ENCODE data around the gene EBPL.
"Not testable (repeated sequence)": the region's sequence is repeated elsewhere in the genome, so short reads cannot be mapped to it uniquely, and the experiment has no call there.

The EBPL gene

DNA sequence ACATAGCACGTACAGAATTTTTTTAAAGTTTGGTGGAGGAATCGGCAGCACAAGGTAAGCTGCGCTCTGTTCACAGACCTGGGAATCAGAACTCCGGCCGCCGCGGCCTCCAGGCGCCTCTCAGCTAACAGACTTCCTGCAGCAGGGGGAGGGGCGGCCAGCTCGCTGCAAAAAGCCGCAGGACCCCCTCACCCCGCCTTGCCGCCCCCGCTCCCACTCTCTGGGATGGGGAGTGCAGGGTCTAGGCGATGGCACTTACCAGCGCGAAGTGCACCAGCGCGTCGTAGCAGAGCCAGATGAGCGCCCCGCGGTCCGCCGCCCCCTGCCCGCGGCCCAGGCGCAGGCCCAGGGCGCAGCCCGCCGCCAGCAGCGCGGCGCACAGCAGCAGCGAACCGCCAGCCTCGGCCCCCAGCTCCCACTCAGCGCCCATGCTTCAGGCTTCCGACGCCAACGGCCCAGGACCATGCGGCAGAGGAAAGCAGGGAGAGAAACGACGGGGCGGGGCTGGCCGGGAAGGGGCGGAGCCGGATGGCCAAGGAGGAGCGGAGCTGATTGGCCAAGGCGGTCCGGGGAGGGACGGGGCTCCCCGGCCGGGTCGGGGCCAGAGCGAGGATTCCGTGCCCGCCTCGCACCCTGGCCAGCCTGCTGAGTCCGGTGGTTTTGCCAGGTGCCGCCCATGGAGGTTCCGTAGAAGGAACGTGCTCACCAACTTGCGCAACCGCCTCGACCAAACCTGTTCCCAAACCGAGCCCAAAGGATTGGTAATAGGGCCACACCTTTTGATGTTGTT is at the start of gene EBPL:
Gene EBPL (minus strand): TSS at position 492 of the 790 bp plus-strand sequence. CDS start 62 bp downstream, at position 430.
- Mint-ChIP-seq H3K9me3 (no peaks in the 10 kb centered on the region), H3K27me3 (ENCODE audit: low read depth) (no peaks in the 10 kb centered on the region), H3K36me3 (ENCODE audit: low read depth) (peaks cover 14% of the 10 kb centered on the region), H3K27ac (peak within 1 kb of the TSS; percentile 72), H3K4me1 (ENCODE audit: low read depth) (peaks cover 18% of the 10 kb centered on the region), H3K4me3 (peak within 1 kb of the TSS; percentile 87)

DNA sequence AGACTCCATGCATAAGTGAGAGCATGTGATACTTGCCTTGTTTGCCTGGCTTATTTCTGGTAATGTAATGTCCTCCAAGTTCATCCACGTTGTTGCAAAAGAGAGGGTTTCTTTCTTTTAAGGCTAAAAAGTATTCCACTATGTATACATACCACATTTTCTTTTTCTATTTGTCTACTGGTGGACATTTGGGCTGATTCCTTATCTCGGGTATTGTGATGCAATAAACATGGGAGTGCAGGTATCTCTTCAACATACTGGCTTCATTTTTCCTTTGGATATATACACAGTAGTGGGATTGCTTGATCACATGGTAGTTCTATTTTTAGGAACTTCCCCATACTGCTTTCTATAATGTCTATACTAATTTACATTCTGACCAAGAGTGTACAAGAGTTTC is 49.6 kb upstream of the EBPL start:
- H3K4me3 Mint-ChIP-seq, result no peak overlapping the region
- no peaks in the 10 kb centered on the region for H3K27me3 Mint-ChIP-seq (ENCODE audit: low read depth)
- no peak overlapping the region for H3K27ac Mint-ChIP-seq
- no peaks in the 10 kb centered on the region for H3K4me1 Mint-ChIP-seq (ENCODE audit: low read depth)
- peaks cover 13% of the 10 kb centered on the region for H3K36me3 Mint-ChIP-seq (ENCODE audit: low read depth)
- H3K9me3 Mint-ChIP-seq, result no peaks in the 10 kb centered on the region

DNA sequence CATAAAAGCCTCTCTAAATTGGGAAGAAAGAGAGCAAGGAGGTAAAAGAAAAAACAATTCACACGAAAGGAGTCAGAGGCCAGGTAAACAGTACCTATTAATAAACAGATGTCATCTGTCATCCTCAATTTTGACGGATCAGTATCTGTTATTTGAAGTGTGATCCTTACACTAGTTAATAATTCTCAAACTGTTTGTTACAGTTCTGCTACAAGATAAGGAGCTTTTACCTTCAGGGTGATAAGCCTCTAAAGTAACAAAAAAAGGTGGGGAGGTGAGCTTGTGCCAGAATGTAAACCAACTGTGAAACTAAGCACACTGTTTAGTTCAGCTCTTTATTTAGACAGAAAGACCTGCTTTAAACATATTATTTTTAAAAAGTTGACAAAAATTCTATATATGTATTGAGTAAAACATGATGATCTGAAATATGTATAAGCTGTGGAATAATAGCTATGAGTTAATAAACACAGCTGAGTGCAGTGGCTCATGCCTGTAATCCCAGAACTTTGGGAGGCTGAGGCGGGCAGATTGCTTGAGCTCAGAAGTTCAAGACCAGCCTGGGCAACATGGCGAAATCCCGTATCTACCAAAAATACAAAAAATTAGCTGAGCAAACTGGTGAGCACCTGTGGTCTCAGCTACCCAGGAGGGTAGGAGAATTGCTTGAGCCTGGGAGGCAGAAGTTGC is 48.4 kb upstream of the EBPL start:
- H3K27ac Mint-ChIP-seq, result no peak overlapping the region
- H3K36me3 Mint-ChIP-seq (ENCODE audit: low read depth), result peaks cover 6% of the 10 kb centered on the region
- no peaks in the 10 kb centered on the region for H3K9me3 Mint-ChIP-seq
- H3K27me3 Mint-ChIP-seq (ENCODE audit: low read depth), result no peaks in the 10 kb centered on the region
- H3K4me1 Mint-ChIP-seq (ENCODE audit: low read depth), result no peaks in the 10 kb centered on the region
- H3K4me3 Mint-ChIP-seq, result no peak overlapping the region

DNA sequence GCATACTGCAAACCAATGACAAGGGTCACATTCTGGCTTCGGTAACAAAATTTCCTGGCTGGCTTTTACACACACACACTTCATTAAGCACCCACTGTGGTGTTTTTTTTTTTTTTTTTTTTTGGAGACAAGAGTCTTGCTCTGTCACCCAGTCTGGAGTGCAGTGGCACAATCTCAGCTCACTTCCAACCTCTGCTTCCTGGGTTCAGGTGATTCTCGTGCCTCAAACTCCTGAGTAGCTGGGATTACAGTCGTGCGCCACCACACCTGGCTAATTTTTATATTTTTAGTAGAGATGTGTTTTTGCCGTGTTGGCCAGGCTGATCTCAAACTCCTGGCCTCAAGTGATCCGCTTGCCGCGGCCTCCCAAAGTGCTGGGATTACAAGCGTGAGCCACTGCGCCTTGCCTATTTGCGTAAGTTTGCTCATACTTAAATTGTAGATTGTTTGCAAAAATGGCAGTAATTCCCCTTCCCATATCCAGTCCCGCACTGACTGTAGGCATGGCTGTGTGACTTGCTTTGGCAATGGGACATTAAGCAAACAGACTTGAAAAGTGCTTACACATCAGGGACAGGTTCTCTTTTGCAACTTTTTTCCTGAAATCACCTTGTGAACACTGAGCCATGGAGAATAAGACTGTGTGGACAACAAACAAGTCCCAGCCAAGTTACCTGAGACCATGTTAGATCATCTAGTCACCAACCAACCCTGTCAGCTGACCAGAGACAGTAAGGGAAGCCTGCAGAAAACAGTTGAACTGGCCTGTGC is 42.1 kb upstream of the EBPL start:
- no peaks in the 10 kb centered on the region for H3K4me1 Mint-ChIP-seq (ENCODE audit: low read depth)
- H3K4me3 Mint-ChIP-seq, result no peak overlapping the region
- H3K27ac Mint-ChIP-seq, result no peak overlapping the region
- no peaks in the 10 kb centered on the region for H3K27me3 Mint-ChIP-seq (ENCODE audit: low read depth)
- no peaks in the 10 kb centered on the region for H3K9me3 Mint-ChIP-seq
- peaks cover 8% of the 10 kb centered on the region for H3K36me3 Mint-ChIP-seq (ENCODE audit: low read depth)

DNA sequence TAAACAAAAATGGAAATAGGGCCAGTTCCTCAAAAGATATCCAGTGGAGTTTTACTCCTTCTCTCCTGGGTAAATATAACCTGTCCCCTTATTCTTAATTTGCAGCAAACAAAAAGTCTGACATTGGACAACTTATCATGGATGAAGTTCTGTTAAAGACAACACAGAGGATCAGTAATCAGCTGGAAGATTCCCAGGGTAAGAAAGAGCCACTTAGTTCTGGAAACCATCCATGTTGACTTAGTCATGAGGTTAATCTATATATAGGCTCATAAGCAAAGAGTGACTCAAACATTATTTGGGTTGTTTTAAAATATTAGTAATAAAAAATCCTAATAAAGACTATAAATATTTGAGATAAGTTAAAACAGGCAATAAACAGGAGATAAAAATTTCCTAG is 40.5 kb upstream of the EBPL start:
- Mint-ChIP-seq H3K27ac (no peak overlapping the region), H3K36me3 (ENCODE audit: low read depth) (peaks cover 16% of the 10 kb centered on the region), H3K9me3 (no peaks in the 10 kb centered on the region), H3K27me3 (ENCODE audit: low read depth) (no peaks in the 10 kb centered on the region), H3K4me3 (no peak overlapping the region), H3K4me1 (ENCODE audit: low read depth) (no peaks in the 10 kb centered on the region)

DNA sequence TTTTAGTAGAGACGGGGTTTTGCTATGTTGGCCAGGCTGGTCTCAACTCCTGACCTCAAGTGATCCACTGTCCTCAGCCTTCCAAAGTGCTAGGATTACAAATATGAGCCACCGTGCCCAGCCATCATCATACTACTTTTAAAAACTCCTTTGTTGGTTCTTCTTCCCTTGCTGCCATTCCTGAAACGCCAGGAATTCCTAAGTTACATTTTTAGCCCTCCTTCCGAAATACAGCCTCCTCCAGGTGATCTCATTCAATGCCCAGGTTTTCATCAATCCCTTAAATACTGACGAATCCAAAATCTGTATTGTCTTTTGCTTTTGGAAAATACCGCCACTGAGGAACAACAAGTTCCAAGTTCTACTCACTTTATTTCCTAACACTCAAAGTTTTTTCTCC is 25.3 kb upstream of the EBPL start:
- Mint-ChIP-seq H3K4me3 (no peak overlapping the region), H3K9me3 (peaks cover 19% of the 10 kb centered on the region), H3K4me1 (ENCODE audit: low read depth) (no peaks in the 10 kb centered on the region), H3K36me3 (ENCODE audit: low read depth) (peaks cover 39% of the 10 kb centered on the region), H3K27ac (no peak overlapping the region), H3K27me3 (ENCODE audit: low read depth) (no peaks in the 10 kb centered on the region)

DNA sequence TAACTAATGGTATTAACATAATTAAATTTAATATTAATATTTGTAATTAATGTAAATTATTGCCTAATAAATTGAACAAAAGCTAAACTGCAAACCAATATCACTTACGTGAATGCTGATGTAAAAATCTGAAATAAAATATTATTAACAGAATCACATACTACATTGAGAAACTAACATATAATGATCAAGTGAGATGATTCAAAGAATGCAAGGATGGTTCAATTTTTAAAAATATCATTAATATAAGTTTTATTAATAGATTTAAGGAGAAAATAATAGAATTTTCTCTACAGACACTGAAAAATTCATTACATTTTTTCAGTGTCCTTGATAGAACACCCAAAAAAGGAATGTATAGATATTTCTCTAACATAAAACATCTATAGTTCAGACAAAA is 23.5 kb upstream of the EBPL start:
- Mint-ChIP-seq H3K9me3 (peaks cover 19% of the 10 kb centered on the region), H3K4me1 (ENCODE audit: low read depth) (peaks cover 4% of the 10 kb centered on the region), H3K27ac (no peak overlapping the region), H3K4me3 (no peak overlapping the region), H3K36me3 (ENCODE audit: low read depth) (peaks cover 47% of the 10 kb centered on the region), H3K27me3 (ENCODE audit: low read depth) (no peaks in the 10 kb centered on the region)

DNA sequence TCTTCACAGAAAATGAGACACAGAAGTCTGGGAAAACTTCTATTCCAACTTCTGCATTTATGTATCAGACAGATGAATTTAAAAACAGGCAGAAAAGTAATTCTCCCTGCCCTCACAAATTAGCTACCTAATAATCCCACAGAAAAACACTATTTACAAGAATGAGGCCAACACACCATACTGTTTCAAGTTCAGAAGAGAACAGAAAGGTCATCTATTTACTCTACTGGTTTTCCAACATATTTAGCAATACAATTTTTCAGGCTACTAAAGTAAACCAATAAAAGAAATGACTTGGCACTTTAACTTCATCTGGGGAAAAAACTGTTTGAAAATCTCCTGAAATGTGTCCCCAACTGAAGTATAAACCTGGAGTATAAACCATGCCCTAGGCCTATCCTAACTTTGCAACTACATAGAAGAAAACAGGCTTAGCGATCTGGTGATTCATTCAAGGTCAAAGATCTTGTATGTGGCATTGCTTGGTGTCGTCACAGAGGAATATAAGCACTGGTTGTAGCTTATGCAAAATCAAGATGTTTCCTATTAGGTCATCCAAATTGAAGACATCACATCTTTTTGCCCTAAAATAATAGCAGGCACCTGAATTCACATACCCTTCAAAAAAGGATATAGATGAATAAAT is 20.1 kb upstream of the EBPL start:
- H3K4me3 Mint-ChIP-seq, result no peak overlapping the region
- H3K36me3 Mint-ChIP-seq (ENCODE audit: low read depth), result peaks cover 42% of the 10 kb centered on the region
- H3K9me3 Mint-ChIP-seq, result peaks cover 15% of the 10 kb centered on the region
- peaks cover 4% of the 10 kb centered on the region for H3K4me1 Mint-ChIP-seq (ENCODE audit: low read depth)
- no peaks in the 10 kb centered on the region for H3K27me3 Mint-ChIP-seq (ENCODE audit: low read depth)
- H3K27ac Mint-ChIP-seq, result no peak overlapping the region

DNA sequence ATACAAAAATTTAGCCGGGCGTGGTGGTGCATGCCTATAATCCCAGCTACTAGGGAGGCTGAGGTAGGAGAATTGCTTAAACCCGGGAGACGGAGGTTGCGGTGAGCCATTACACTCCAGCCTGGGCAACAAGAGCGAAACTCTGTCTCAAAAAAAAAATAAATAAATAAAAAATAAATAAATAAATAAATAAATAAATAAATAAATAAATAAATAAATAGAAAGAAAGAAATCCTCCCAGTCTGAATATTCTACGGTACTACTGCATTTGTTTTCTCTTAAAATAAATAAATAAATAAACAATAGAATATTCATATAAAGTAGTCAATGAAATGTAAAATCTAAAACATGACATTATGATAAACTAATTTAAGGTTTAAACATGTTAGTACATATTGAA is 13.0 kb upstream of the EBPL start:
- not testable (repeated sequence) for H3K4me3 Mint-ChIP-seq; H3K27ac Mint-ChIP-seq; H3K4me1 Mint-ChIP-seq (ENCODE audit: low read depth); H3K9me3 Mint-ChIP-seq; H3K27me3 Mint-ChIP-seq (ENCODE audit: low read depth)
- peaks cover 28% of the 10 kb centered on the region for H3K36me3 Mint-ChIP-seq (ENCODE audit: low read depth)

DNA sequence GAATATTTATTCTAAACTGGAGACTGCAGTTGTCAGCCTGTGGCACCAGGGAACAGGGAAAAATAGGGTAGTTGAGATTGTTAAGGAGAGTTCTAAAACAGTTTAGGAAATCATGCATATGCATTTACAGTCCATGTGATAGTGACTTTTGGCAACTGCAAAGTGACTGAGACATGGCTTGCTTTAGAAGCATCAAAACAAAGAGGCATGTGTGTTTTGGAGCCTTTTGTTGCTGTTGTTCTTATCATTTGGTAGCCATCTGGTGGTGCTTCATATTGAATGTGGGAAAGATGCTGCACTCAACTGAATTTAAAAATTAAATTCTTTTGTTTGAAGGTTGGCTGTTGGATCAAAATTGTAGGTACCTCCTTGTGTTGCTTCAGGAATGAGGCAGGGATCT is 10.2 kb upstream of the EBPL start:
- Mint-ChIP-seq H3K27ac (no peak overlapping the region), H3K4me1 (ENCODE audit: low read depth) (peaks cover 3% of the 10 kb centered on the region), H3K36me3 (ENCODE audit: low read depth) (peaks cover 21% of the 10 kb centered on the region), H3K27me3 (ENCODE audit: low read depth) (no peaks in the 10 kb centered on the region), H3K4me3 (no peak overlapping the region), H3K9me3 (no peaks in the 10 kb centered on the region)

DNA sequence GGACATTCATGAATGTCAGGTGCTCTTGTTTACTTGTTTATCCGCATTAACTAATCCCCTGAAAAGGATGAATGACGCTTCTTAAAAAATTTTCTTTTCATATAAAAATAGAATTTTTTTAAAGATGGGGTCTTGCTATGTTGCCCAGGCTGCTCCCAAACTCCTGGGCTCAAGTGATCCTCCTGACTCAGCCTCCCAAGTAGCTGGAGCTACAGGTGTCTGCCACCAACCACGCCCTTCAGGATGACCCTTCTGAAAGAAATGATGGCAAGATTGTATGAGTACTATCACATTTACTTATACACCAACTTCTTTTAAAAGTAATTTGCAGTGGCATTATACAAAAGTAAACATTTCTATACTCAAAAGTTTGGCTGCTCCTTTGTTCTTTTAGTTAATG is 6.2 kb upstream of the EBPL start:
- Mint-ChIP-seq H3K9me3 (no peaks in the 10 kb centered on the region), H3K4me1 (ENCODE audit: low read depth) (peaks cover 3% of the 10 kb centered on the region), H3K4me3 (no peak overlapping the region), H3K27me3 (ENCODE audit: low read depth) (no peaks in the 10 kb centered on the region), H3K36me3 (ENCODE audit: low read depth) (peaks cover 21% of the 10 kb centered on the region), H3K27ac (no peak overlapping the region)

DNA sequence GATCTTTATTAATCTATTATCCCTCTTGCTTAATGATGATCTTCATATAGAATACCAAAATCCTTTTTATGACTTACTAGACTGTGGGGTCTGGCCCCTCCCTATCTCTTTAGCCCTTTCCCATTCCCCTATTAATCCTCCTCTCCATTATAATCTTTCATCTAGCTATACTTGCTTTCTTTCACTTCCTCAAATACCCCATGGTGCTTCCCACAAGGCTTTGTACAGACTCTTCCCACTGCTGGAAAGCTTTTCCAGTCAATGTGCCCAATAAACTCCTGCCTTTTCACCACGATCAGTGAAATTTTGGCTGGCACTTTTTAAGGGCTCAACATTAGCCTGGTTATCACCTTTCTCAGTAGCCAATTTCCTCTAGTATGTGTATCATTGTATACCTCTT is 3.2 kb upstream of the EBPL start:
- Mint-ChIP-seq H3K4me1 (ENCODE audit: low read depth) (peaks cover 15% of the 10 kb centered on the region), H3K27ac (no peak overlapping the region), H3K9me3 (no peaks in the 10 kb centered on the region), H3K36me3 (ENCODE audit: low read depth) (peaks cover 6% of the 10 kb centered on the region), H3K4me3 (no peak overlapping the region), H3K27me3 (ENCODE audit: low read depth) (no peaks in the 10 kb centered on the region)

DNA sequence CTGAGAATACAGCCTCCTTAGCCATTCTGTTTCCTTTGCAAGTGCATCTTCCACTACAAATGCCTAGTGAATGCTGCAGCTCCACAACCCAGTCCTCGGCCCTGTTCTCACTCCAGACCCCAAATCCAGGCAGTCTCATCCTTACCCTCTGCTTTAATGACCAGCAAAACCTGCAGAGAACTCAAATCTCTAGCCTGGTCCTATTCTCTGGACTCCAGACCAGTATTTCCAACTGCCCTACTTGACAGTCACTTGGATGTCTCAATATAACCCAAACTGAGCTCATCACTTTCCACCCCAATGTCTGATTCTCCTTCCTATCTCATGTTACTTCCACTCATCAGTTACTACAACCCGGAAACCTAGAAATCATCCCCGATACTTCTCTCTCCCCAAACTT is 2.6 kb upstream of the EBPL start:
- H3K27me3 Mint-ChIP-seq (ENCODE audit: low read depth), result no peaks in the 10 kb centered on the region
- H3K36me3 Mint-ChIP-seq (ENCODE audit: low read depth), result peaks cover 6% of the 10 kb centered on the region
- no peak overlapping the region for H3K27ac Mint-ChIP-seq
- H3K4me3 Mint-ChIP-seq, result no peak overlapping the region
- no peaks in the 10 kb centered on the region for H3K9me3 Mint-ChIP-seq
- H3K4me1 Mint-ChIP-seq (ENCODE audit: low read depth), result peaks cover 17% of the 10 kb centered on the region

DNA sequence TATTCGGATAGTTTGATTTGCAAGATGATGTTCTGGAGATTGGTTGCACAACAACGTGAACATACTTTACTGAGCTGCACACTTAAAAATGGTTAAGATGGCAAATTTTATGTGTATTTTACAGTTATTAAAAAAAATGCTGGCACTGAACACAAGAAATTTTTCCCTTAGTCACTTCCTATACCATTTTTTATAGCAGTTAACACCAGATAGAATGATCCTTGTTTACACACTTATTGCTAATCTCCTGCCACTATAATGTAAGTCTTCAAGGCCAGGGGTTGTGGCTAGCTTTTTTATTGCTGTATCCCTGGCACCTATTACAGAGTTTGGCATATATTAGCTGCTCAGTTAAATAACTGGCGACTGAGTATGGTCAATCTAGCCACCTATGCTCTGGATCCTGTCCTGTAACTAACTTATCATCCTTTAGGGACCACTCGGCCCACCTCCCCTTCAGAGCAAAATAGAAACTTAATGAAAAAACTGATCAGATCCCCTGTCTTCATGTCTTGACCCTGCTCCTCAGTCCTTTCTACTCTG is 2.0 kb upstream of the EBPL start:
- Mint-ChIP-seq H3K36me3 (ENCODE audit: low read depth) (peaks cover 4% of the 10 kb centered on the region), H3K4me3 (no peak overlapping the region), H3K9me3 (no peaks in the 10 kb centered on the region), H3K27ac (no peak overlapping the region), H3K4me1 (ENCODE audit: low read depth) (peaks cover 17% of the 10 kb centered on the region), H3K27me3 (ENCODE audit: low read depth) (no peaks in the 10 kb centered on the region)

Measured in T-helper 1 cell treated with Interleukin-12 subunit alpha and Interleukin-12 subunit beta and Interleukin-4 antibody, amounts not matched to agents 30 μg/mL and 1 μg/mL, for 36 hours (primary cell).